Measurements from ENCODE around the gene IFITM1. TPM values are rescaled to one million over a fixed set of nuclear protein-coding genes. Genes with fewer than 3 reads are reported as not detected.
A peak's percentile ranks its signal among the peaks of the same experiment; 100 is the strongest.
"Not testable (repeated sequence)": the region's sequence is repeated elsewhere in the genome, so short reads cannot be mapped to it uniquely, and the experiment has no call there.

The IFITM1 gene
- total and polyA plus RNA-seq, 2 experiments from 2014 or later: 72.7 to 180 TPM

GRCh38 chr11:305844-306211 lies 8.0 kb upstream of the IFITM1 start:
- no peak overlapping the region for H3K4me3 ChIP-seq
- no peaks in the 10 kb centered on the region for H3K27me3 ChIP-seq (replicated peaks; ENCODE audit: insufficient read depth)
- H3K9ac ChIP-seq: no peak overlapping the region
- no peaks in the 10 kb centered on the region for H4K20me1 ChIP-seq (ENCODE audit: insufficient read depth)
- no peak overlapping the region for H2AFZ ChIP-seq
- no peak overlapping the region for H3K4me2 ChIP-seq (ENCODE audit: unreplicated experiment)
- 90 to 92% methylated on average over 10 of the region's 10 CpGs for WGBS, 2 experiments (ENCODE audit: low coverage in 1 of 2, low lambda C conversion rate in 2 of 2, missing lambda C conversion rate in 2 of 2)
- H3K79me2 ChIP-seq (ENCODE audit: insufficient read depth): peaks cover 19% of the 10 kb centered on the region
- H3K27ac ChIP-seq: no peak overlapping the region
- TF ChIP-seq EZH2phosphoT487 (IDR thresholded peaks at IDR 0.05; ENCODE audit: insufficient read depth, low read depth) (no peak), EZH2 (IDR thresholded peaks at IDR 0.05; ENCODE audit: insufficient read depth, poor library complexity, severe bottlenecking) (no peak)
- no peaks in the 10 kb centered on the region for H3K9me3 ChIP-seq (ENCODE audit: low read depth)
- H3F3A ChIP-seq (ENCODE audit: insufficient read depth): peaks cover 16% of the 10 kb centered on the region; the same call in 1 of the 2 replicates
- no peaks in the 10 kb centered on the region for H3K36me3 ChIP-seq (ENCODE audit: low read depth)
- DNase-seq: no peak
- in situ Hi-C loops (cut with MboI): no loop called here
- peaks cover 4% of the 10 kb centered on the region; the same call in 1 of the 2 replicates for H3K4me1 ChIP-seq (ENCODE audit: insufficient read depth)
- H3K9me2 ChIP-seq (ENCODE audit: insufficient read depth): no peaks in the 10 kb centered on the region

DNA sequence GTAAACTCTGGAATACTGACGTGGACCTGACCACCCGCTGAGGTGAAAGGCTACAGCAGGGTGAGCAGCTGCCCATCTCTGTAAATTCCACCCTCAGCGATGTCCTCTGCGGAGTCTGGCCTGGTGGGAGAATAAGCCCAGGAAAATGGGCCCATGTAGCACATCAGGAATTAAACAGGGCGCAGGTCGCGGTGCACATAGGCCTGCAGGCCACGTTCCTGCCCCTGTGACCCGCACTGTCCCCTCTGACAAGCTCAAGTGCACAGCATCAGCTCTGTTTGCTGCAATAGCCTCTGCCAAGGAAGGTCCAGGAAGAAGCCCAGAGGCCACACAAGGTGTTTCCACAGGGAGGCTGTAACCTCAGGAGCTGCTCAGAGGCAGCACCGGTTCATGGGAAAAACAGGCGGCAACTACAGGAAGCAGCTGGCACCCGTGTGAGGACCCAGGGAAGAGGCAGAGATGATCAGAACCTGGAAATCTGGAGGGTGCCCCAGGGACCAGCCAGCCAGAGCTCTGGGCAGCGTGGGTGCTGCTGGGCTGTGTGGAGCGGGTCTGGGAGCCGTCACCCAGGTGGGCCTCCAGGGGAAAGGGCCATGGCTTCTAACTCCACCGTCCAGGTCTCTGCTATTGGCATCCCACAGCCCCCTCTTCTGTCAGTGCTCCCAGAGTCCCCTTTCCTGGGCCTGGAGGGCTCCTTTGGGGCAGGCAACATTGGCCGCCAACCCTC lies 7.0 kb upstream of the IFITM1 start:
- Histone ChIP-seq H3K4me1 (ENCODE audit: insufficient read depth) (peaks cover 6% of the 10 kb centered on the region; the same call in 1 of the 2 replicates), H3K4me2 (ENCODE audit: unreplicated experiment) (no peak overlapping the region), H3K4me3 (no peak overlapping the region), H3F3A (ENCODE audit: insufficient read depth) (peaks cover 18% of the 10 kb centered on the region), H2AFZ (no peak overlapping the region), H3K9ac (no peak overlapping the region; the same call in 1 of the 2 replicates), H3K36me3 (ENCODE audit: low read depth) (no peaks in the 10 kb centered on the region), H3K27me3 (replicated peaks; ENCODE audit: insufficient read depth) (no peaks in the 10 kb centered on the region), H3K9me3 (ENCODE audit: low read depth) (no peaks in the 10 kb centered on the region), H3K9me2 (ENCODE audit: insufficient read depth) (no peaks in the 10 kb centered on the region), H4K20me1 (ENCODE audit: insufficient read depth) (no peaks in the 10 kb centered on the region), H3K79me2 (ENCODE audit: insufficient read depth) (peaks cover 19% of the 10 kb centered on the region), H3K27ac (no peak overlapping the region)
- TF ChIP-seq EZH2phosphoT487 (IDR thresholded peaks at IDR 0.05; ENCODE audit: insufficient read depth, low read depth): no peak
- no peak for TF ChIP-seq EZH2 (IDR thresholded peaks at IDR 0.05; ENCODE audit: insufficient read depth, poor library complexity, severe bottlenecking)
- DNase-seq: no peak
- 91 to 93% methylated on average over 17 of the region's 17 CpGs for WGBS, 2 experiments (ENCODE audit: low coverage in 1 of 2, low lambda C conversion rate in 2 of 2, missing lambda C conversion rate in 2 of 2)
- in situ Hi-C loops (cut with MboI): no loop called here

GRCh38 chr11:307766-308708 lies 5.8 kb upstream of the IFITM1 start, which contains the start of gene IFITM2:
Gene IFITM2, plus strand, starts transcription at chr11:307816. Its CDS starts 377 bp downstream, at chr11:308193.
- Histone ChIP-seq H3K79me2 (ENCODE audit: insufficient read depth) (peaks cover 19% of the 10 kb centered on the region), H3K9ac (peak within 1 kb of the TSS; percentile 85), H3K4me3 (peak within 1 kb of the TSS; percentile 98), H3K27ac (peak within 1 kb of the TSS; percentile 74), H3K4me2 (ENCODE audit: unreplicated experiment) (peak within 1 kb of the TSS; percentile 100), H3F3A (ENCODE audit: insufficient read depth) (peaks cover 30% of the 10 kb centered on the region)
- DNase-seq: peak; percentile 91
- H3K27me3 ChIP-seq (replicated peaks; ENCODE audit: insufficient read depth); in situ Hi-C loops (cut with MboI); H3K9me2 ChIP-seq (ENCODE audit: insufficient read depth); H2AFZ ChIP-seq; H4K20me1 ChIP-seq (ENCODE audit: insufficient read depth); H3K4me1 ChIP-seq (ENCODE audit: insufficient read depth); H3K36me3 ChIP-seq (ENCODE audit: low read depth); H3K9me3 ChIP-seq (ENCODE audit: low read depth): not testable (repeated sequence)
- 2 to 4% methylated on average over 17 to 21 of the region's 28 CpGs for WGBS, 2 experiments (ENCODE audit: low coverage in 1 of 2, low lambda C conversion rate in 2 of 2, missing lambda C conversion rate in 2 of 2)

DNA sequence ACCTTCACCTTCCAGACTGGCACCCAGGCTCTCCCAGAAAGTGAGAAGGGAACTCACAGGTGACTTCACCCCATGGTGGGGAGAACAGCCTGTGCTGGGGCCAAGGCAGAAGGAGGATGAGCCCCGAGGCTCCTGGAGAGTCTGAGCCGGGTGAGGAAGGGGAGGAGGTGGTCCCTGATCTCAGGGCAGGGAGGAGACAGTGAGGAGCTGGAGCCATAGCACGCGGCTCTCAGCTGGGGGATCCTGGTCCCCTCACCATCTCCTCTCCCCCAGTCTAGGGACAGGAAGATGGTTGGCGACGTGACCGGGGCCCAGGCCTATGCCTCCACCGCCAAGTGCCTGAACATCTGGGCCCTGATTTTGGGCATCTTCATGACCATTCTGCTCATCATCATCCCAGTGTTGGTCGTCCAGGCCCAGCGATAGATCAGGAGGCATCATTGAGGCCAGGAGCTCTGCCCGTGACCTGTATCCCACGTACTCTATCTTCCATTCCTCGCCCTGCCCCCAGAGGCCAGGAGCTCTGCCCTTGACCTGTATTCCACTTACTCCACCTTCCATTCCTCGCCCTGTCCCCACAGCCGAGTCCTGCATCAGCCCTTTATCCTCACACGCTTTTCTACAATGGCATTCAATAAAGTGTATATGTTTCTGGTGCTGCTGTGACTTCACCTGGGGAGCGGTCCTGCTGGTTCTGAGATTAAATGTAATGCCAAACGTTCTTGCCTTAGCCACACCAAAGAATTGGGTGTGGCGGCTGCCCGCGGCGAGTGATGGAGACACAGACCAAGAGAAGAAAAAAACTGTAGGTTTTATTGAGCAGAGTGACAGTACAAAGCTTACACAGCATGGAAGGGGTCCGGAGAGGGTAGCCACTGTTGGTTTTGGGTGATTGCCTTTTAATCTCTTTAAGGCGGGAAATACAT lies 4.8 kb upstream of the IFITM1 start:
- H3K9ac ChIP-seq: peak overlapping the region; percentile 85

GRCh38 chr11:309979-310572 lies 3.8 kb upstream of the IFITM1 start:
- Histone ChIP-seq H3K27ac (peak overlapping the region; percentile 74), H3K9ac (peak overlapping the region; percentile 85)

More for the DNA sequence above, 4.8 kb upstream of the IFITM1 start:
- H4K20me1 ChIP-seq (ENCODE audit: insufficient read depth); H3K9me3 ChIP-seq (ENCODE audit: low read depth); H2AFZ ChIP-seq; in situ Hi-C loops (cut with MboI); H3K27me3 ChIP-seq (replicated peaks; ENCODE audit: insufficient read depth); H3K9me2 ChIP-seq (ENCODE audit: insufficient read depth); H3K36me3 ChIP-seq (ENCODE audit: low read depth): not testable (repeated sequence)
- Histone ChIP-seq H3K4me2 (ENCODE audit: unreplicated experiment) (peak overlapping the region; percentile 100), H3K4me3 (peak overlapping the region; percentile 98), H3K4me1 (ENCODE audit: insufficient read depth) (peaks cover 16% of the 10 kb centered on the region), H3K27ac (peak overlapping the region; percentile 74), H3K79me2 (ENCODE audit: insufficient read depth) (peaks cover 19% of the 10 kb centered on the region), H3F3A (ENCODE audit: insufficient read depth) (peaks cover 36% of the 10 kb centered on the region)
- 3% methylated on average over 22 to 24 of the region's 24 CpGs for WGBS, 2 experiments (ENCODE audit: low coverage in 1 of 2, low lambda C conversion rate in 2 of 2, missing lambda C conversion rate in 2 of 2)
- peak; percentile 40 for DNase-seq

More at GRCh38 chr11:309979-310572, 3.8 kb upstream of the IFITM1 start:
- H3K9me3 ChIP-seq (ENCODE audit: low read depth); in situ Hi-C loops (cut with MboI); H4K20me1 ChIP-seq (ENCODE audit: insufficient read depth); H3K27me3 ChIP-seq (replicated peaks; ENCODE audit: insufficient read depth); H3K36me3 ChIP-seq (ENCODE audit: low read depth); H3K9me2 ChIP-seq (ENCODE audit: insufficient read depth); H2AFZ ChIP-seq: not testable (repeated sequence)
- Histone ChIP-seq H3K4me2 (ENCODE audit: unreplicated experiment) (peak overlapping the region; percentile 100), H3K79me2 (ENCODE audit: insufficient read depth) (peaks cover 26% of the 10 kb centered on the region), H3F3A (ENCODE audit: insufficient read depth) (peaks cover 36% of the 10 kb centered on the region), H3K4me1 (ENCODE audit: insufficient read depth) (peaks cover 19% of the 10 kb centered on the region), H3K4me3 (peak overlapping the region; percentile 98)
- peak; percentile 27 for DNase-seq
- 0 to 3% methylated on average over 5 to 6 of the region's 18 CpGs for WGBS, 2 experiments (ENCODE audit: low coverage in 1 of 2, low lambda C conversion rate in 2 of 2, missing lambda C conversion rate in 2 of 2)
